GM18520 (cell line): ENCODE data around the gene ROBO3.
A peak's percentile ranks its signal among the peaks of the same experiment; 100 is the strongest.

Source experiments
- ATAC-seq: cut with Tn5 transposase; IDR thresholded peaks from one replicate; pipeline ENCODE4 v1.9.1; 2021; ENCODE audit not compliant: unreplicated experiment

ROBO3 gene

DNA sequence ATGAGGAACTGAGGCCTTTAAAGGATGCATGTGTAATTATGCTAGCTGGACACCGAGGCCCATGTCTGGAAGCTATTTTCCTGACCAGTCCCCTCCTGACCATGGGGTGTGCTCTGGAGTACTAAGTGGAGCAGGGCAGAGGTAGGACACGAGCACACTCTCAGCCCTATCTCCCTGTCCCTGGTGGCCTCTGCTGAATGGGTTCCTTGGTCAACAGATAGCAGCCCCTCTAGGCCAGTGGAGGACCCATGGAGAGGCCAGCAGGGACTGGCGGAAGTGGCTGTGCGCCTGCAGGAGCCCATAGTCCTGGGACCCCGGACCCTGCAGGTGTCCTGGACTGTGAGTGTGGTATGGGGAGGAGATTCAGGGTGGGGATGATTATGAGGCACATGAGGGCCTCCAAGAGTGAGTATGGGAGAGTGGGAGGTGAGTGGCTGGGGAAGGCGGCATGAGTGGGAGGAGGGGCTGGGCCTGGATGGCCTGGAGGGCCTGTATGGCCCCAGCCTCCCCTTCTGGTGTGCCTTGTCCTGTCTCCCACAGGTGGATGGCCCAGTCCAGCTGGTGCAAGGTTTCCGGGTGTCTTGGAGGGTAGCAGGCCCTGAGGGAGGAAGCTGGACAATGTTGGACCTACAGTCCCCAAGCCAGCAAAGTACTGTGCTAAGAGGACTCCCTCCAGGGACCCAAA, 9.5 kb downstream of the ROBO3 start:
- no peak for ATAC-seq

DNA sequence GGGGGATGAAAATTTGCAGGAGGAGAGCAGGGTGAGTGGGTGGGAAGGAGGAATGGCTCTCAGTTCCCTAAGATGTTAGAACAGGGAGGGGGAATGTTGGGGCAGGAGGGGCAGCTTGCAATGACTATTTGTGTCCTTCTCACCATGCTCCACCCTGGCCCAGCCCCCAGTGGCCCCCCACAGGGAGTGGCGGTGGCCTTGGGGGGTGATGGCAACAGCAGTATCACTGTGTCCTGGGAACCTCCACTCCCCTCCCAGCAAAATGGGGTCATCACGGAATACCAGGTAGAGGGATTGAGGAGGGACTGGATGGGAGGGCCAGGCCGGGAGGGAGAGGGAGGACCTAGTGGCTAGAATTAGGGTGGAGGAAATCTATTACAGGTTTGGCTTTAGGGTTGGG, 10.2 kb downstream of the ROBO3 start:
- ATAC-seq: no peak

DNA sequence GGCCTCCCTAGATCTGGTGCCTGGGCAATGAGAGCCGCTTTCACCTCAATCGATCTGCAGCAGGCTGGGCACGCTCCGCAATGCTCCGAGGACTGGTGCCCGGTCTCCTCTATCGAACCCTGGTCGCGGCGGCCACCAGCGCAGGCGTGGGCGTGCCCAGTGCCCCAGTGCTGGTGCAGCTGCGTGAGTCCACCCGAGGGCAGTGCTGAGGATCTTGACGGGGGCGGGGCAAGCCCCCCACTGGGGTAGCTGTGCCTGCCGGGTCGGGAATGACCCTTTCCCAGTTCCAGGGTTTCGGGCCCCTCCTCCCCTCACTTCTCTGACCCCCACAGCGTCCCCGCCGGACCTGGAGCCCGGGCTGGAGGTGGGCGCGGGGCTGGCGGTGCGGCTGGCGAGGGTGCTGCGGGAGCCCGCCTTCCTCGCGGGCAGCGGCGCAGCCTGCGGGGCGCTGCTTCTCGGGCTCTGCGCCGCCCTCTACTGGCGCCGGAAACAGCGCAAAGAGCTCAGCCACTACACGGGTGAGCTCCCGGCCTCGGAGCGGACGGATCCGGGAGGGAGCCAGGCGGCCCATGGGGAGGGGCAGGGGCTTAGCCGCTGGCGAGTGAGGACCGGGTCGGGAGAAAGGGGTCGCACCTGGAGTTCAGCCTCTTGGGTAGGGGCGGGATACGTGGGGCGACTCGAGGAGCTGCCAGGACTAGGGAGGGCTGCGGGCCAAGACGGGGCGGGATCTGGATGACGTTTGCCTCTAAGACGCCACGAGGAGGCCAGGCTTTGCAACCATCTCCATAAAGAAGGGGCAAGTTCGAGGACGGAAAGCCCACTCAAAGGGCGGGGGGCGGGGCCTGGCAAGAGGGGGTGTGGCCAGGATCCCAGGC, 10.9 kb downstream of the ROBO3 start:
- ATAC-seq: peak; percentile 77

DNA sequence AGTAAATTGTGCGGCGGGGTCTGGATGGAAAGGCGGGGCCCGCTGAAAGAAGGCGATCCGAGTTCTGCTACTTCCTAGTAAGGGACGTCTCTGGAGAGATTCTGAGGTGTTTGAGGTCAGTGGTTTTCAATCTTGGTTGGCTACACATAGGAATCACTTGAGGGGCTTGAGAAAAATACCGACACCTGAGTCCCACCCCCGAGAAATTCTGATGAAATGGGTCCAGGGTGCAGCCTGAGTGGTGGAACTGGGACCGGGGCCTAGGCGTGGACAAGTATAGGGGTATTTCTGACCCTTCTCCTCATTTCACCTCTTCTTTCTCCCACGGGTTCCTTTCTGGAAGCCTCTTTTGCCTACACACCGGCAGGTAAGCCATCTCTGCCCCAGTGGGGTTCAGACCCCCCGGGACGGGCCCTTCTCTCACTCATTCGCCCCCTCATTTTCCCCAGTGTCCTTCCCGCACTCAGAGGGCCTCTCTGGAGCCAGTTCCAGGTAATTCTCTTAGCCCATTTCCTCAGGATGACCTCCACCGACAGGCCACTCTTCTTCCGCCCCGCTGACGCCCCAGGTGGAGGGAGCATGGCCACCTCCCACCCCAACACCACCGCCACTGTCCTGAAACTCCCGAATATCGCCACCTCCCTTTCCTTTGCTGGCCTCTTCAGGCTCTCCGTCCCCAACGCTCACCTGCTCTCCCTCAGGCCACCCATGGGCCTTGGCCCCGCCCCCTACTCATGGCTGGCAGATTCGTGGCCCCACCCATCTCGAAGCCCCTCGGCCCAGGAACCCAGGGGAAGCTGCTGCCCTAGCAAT, 11.8 kb downstream of the ROBO3 start:
- no peak for ATAC-seq

DNA sequence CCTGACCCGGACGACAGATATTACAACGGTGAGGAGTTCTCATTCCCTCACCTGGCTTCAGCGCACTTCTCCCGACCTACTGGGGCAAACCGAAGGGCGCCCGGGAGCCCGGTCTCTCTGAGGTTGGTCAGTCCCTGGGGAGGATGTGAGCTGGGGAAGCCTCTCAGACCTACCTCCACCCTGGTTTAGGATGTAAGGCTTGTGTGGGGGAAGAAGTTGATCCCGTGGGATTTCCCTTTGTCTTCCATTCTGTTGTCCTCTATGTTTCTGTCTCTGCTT, 12.3 kb downstream of the ROBO3 start:
- ATAC-seq: no peak

DNA sequence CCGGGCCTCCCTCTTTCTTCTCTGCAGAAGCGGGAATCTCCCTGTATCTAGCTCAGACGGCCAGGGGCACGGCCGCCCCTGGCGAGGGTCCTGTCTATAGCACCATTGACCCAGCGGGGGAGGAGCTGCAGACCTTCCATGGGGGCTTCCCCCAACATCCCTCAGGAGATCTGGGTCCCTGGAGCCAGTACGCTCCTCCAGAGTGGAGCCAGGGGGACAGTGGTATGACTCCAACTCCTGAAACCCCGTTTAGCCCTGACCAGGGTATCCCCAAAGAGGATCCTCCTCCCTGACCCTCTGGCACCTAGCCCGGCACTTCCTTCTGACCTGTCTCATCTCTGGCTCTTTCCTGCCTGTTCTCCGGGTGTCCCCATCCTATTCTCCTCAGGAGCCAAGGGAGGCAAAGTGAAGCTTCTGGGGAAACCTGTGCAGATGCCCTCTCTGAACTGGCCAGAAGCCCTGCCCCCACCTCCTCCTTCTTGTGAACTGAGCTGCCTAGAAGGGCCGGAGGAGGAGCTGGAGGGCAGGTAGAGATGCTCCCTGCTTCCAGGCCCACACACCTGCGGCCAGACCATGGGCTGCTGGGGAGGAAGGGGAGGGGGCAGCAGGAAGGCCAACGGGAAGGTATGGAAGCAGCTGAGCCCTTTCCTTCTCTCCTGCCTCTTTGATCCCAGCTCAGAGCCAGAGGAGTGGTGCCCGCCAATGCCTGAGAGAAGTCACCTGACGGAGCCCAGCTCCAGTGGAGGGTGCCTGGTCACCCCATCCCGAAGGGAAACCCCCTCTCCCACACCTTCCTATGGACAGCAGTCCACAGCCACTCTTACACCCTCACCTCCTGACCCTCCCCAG, 12.9 kb downstream of the ROBO3 start:
- ATAC-seq: no peak

DNA sequence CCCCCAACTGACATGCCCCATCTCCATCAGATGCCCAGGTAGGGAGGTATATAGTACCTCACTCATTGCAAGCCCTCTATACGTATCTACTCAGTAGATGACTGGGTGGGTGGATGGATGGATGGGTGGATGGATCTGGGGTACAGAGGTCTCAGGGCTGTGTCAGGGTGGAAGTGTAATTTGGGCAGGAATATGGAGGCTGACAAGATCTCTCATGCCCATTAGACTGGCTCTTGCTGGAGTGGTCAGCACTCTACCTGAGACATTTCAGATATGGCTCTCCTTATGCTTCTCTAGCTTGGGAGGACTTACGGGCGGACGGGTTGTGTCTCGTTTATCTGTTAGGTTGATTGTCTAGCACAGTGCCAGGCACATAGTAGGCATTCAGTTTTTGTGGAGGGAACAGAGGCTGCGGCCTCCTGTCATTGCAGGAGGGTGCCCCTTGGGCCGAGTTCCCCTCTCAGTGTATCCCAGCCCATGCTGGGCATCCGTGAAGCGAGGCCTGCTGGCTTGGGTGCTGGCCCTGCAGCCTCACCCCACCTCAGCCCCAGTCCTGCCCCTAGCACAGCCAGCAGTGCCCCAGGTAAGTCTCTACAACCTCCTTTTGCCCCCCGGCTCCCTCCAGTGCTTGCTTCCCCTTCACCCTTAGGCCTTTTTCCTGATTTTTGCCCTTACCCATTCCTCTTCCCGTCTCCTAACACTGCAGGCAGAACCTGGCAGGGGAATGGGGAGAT, 13.7 kb downstream of the ROBO3 start:
- ATAC-seq: no peak

DNA sequence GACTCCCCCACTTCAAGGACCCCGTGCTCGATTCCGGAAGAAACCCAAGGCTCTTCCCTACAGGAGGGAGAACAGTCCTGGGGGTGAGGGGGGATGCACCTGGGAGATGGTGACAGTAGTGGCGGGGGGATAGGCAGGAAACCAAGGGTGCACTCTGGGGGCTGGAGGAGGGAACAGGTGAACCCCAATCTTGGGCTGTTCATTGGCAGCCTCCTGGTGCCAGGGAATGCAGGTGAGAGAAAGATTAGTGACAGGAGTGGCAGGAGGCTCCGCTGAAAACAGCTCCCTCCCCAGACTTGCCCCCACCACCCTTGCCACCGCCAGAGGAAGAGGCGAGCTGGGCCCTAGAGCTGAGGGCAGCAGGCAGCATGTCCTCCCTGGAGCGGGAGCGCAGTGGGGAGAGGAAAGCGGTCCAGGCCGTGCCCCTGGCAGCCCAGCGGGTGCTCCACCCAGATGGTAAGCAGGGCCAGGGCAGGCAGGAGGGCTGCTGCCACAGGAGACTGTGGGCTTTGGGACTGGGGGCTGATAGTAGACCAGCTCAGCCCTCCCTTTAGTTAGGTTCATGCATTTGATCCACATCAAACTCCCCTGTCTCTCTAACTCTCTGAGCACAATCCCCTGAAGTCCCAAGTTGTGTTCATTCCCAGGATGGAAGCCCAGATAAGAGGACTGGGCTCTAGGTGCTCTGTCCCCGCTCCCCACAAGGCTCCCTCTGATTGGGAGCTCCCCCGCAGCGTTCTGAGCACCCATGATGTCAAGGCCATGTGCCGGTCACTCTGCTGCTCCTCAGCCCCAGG, 14.5 kb downstream of the ROBO3 start:
- no peak for ATAC-seq

DNA sequence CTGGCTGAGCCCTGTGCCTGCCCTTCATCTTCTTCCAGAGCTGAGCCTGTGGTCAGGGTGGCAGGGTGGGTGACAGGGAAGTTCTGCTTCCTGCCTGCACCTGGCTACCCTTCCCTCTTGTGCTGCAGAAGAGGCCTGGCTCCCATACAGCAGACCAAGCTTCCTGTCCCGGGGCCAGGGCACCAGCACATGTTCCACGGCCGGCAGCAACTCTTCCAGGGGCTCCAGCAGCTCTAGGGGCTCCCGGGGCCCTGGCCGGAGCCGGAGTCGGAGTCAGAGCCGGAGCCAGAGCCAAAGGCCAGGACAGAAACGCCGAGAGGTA, 15.0 kb downstream of the ROBO3 start:
- ATAC-seq: no peak

DNA sequence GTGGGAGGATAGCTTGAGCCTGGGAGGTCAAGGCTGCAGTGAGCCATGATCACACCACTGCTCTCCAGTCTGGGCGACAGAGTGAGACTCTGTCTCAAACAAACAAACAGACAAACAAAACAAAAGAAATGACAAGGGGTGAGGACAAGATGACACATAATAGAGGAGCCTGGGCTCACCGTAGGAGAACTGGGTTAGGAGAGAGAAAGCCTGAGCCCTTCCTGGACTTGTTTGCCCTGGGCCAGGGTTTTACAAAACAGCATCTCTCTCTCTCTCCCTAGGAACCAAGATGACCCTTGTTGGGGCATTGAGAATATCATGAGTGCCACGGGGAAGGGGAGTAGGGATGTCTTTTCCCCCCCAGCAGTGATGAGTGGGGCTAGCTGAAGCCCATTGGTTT, 15.7 kb downstream of the ROBO3 start:
- ATAC-seq: no peak

DNA sequence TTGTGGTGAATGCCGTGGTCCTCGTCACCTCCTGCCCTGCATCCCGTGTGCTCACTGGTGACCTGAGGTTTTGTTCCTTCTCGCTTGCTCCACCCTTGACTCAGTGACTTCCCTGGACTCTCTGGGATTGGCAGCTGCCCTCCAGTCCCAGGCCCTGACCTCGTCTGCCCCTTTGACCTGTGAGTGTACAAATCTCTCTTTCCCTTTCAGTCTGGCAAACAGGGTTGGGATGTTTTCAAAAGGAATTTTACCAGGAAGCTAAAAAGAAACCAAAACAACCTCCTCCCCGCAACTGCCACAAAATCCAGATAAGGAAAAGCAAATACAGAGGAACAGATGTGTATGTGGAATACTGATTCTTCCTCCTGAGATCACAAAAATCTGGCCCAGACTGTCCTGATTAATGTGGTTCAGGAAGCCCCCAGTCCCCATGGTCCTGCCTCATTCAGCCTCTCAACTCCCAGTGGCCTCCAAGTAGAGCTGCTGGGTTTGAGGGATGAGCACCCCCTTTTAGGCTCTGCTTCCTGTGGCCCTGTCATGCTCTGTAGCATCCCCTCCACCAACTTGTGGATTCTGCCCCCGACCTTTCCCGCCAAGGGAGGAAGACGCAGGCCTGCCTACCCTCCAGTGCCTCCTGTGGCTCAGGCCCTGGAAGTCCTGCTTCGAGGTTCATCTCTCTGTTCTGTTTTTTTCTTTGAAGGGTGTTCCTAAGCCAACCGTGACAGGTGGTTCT, 17.3 kb downstream of the ROBO3 start:
- no peak for ATAC-seq

DNA sequence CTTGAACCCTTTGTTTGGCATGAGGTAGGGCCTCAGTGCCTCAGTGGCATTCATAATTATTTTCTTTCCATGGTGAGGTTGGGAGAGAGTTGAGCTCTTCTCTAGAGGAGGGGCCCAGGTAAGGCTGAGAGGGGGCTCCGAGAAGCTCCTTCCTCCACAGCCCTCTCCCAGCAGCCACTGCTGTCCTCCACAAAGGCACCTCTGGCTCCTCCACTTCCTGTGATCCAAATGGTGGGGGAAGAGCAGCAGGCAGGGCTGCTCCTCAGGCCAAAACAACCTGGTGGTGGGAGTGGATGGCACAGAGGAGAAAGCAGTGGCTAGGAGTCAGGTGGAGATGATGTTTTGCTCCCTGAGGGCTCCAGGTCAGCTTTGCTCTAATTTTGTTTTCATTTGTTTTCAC, 19.1 kb downstream of the ROBO3 start:
- ATAC-seq: no peak

DNA sequence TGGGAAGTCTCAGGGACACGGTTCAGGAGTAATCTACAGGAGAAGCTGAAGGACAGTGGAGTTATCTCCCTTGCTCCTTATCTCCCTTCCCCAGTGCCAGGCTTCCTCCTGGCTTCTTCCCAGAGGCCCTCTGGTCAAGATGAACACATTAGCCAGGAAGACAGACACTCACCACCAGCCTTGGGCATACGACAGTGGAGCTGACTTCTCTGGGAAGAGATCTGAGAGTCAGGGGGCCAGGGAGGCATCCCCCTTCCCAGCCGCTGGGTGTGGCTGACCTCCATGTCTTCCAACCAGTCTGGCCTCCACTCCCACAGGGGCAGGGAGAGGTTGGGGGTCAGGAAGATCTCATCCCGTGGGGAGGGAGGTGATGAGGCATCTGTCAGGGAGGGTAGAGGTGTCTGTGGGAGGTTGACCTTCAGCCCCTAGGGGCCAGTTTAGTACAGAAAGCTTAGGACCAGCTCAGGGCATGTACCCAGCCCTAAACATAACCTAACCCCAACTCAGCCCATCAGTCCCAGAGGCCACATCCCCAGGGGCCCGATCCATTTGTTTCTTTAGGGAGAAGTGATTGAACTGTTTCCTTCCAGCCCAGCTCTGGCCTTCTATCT, 19.7 kb downstream of the ROBO3 start:
- no peak for ATAC-seq

DNA sequence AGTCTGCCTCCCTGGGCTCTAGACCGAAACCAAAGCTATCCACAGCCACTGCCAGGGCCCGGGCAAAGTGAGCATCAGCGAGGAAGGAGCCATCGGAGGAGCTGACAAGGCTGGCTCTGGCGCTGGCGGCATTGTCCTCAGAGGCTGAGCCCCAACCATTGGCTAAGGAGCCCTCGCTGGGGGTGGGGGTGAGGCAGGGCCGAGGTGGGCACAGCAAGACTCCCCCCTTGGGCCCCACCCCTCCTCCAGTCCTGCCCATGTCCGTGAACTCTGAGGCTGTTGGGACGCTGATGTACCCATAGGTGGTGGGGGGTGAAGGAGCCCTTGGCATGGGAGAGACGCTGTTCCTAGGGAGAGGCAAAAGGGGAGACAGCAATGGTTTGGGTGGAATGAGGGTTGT, 21.2 kb downstream of the ROBO3 start:
- no peak for ATAC-seq

DNA sequence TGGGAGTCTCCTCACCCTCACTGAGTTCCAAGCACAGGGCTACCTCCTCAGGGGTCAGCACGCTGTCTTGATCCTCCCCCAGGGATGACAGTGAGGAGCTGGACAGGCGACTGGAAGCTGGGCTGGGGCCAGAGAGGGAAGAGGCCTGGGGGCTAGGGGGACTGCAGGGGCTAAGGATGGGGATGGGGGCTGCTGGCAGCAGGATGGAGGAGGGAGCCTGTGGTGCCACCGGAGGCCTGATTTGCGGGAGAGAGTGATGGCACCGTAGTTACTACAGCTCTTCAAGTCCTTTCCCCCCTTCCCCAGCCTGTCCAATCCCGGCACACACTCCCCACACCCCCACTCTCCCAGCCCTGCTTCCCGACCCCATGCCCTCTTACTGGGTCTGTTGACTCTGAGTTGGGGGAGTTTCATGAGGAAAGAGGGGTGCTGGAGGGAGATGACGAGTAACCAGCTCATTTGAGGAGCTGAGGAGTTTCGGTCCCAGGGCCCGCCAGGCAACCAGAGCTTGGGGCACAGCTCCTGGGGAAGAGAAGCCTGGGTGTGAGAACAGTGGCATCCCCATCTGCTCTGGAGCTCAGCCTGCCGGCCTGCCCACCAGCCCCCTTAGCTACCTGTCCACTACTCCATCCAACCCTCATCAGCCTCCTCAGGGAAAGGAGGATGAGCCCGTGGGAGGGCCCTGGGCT, 21.9 kb downstream of the ROBO3 start:
- ATAC-seq: no peak

DNA sequence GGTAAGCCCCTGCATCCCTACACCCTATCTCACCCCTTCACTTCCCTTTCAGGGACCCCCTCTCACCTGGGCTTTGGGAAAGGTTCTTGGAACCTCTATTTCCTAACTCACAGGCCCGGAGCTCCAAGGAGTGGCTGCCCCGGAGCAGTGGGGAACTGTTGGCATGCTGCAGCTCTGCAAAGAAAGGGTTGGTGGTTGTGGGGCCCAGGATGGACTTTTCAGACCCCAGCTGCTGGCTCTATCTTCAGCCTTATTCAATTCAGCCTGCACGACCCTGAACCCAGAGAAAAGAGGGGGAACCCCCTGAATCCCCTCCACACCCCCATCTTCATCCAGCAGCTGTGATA, 22.4 kb downstream of the ROBO3 start:
- no peak for ATAC-seq

DNA sequence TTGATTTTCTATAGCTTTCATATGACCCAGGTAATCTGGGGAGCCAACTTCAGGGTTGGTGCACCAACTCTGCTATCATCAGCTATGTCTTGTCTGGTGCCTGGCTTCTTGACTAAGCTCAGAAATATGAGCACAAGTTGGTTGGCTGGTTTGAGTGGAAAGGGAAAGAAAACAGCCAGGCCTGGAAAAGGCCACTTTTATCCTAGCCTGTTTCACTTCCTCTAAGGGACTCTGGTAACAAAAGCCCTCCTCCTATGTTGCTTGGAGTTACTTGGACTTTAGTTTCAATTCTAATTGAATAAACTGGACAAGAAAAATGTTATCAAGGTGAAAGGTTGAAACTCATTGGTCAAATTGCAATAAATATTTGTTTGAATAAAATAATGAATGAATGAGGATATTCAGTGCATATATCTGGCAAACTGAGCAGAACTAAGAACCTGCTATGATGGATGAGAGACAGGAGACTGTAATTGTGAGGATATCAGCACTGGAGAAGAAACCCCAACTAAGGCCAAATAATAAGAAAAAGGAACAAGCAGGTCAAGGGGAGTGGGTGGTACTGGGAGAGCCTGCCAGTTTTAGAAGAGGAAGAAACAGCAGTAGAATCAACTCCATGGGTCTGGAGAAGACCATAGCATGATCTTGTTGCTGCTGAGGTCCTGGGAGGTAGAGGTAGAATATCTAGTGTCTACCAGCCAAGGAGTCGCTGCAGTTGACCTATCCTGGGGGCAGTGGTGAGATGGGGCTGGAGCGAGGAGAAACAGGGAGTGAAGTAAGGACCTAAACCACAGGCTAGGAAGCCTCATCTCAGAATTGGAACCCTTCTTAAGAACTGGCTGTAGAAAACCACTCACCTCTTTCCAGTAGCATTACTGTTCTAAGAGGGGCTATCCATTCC, 24.2 kb downstream of the ROBO3 start:
- no peak for ATAC-seq
